HPDE6-E6E7 (cell line): ENCODE measurements around the gene TENM3.
A peak's percentile ranks its signal among the peaks of the same experiment; 100 is the strongest.

ENCODE experiments used
- DNase-seq: peaks from one replicate; pipeline ENCODE4 v3.0.0; 2011; ENCODE audit warnings: missing footprints; ENCODE audit errors: extremely low spot score

Gene TENM3

GRCh38 chr4:182741054-182741453, 497.9 kb downstream of the TENM3 start:
- DNase-seq = no peak

- DNase-seq = no peak
Measured at GRCh38 chr4:182741914-182742313, 498.7 kb downstream of the TENM3 start.

GRCh38 chr4:182743815-182744214, 500.6 kb downstream of the TENM3 start:
- DNase-seq = no peak

- peak; percentile 22 for DNase-seq
Measured at GRCh38 chr4:182745237-182745636, 502.0 kb downstream of the TENM3 start.

GRCh38 chr4:182746876-182747275, 503.7 kb downstream of the TENM3 start:
- DNase-seq = no peak

- no peak for DNase-seq
Measured at GRCh38 chr4:182748283-182748682, 505.1 kb downstream of the TENM3 start.

GRCh38 chr4:182748949-182749348, 505.7 kb downstream of the TENM3 start:
- peak; percentile 21 for DNase-seq

GRCh38 chr4:182749667-182750167, 506.5 kb downstream of the TENM3 start:
- no peak for DNase-seq

- no peak for DNase-seq
Measured at GRCh38 chr4:182752158-182752910, 509.1 kb downstream of the TENM3 start.

GRCh38 chr4:182754895-182755294, 511.7 kb downstream of the TENM3 start:
- DNase-seq = no peak

GRCh38 chr4:182756161-182756690, 513.0 kb downstream of the TENM3 start:
- no peak for DNase-seq

GRCh38 chr4:182758273-182758672, 515.1 kb downstream of the TENM3 start:
- no peak for DNase-seq

GRCh38 chr4:182760551-182761043, 517.4 kb downstream of the TENM3 start:
- no peak for DNase-seq

GRCh38 chr4:182764137-182764536, 520.9 kb downstream of the TENM3 start:
- no peak for DNase-seq

GRCh38 chr4:182764642-182765041, 521.4 kb downstream of the TENM3 start:
- no peak for DNase-seq

GRCh38 chr4:182765987-182766856, 523.0 kb downstream of the TENM3 start:
- no peak for DNase-seq

GRCh38 chr4:182766857-182767250, 523.7 kb downstream of the TENM3 start:
- DNase-seq = no peak

GRCh38 chr4:182768838-182769237, 525.6 kb downstream of the TENM3 start:
- no peak for DNase-seq

GRCh38 chr4:182770259-182770995, 527.2 kb downstream of the TENM3 start:
- no peak for DNase-seq

GRCh38 chr4:182770996-182771514, 527.9 kb downstream of the TENM3 start:
- no peak for DNase-seq

GRCh38 chr4:182775075-182775474, 531.9 kb downstream of the TENM3 start:
- DNase-seq = no peak
